Activated T-cell treated with anti-CD3 and anti-CD28 coated beads, Interleukin-2, amount 50 U/mL, for 4 hours (primary cell): Measurements from ENCODE around the gene TFR2. TPM values are rescaled to one million over a fixed set of nuclear protein-coding genes. Genes with fewer than 3 reads are reported as not detected.
A peak's percentile ranks its signal among the peaks of the same experiment; 100 is the strongest.

Source experiments
- ATAC-seq, 2 donors: fragments of 200-7000 bp; cut with Tn5 transposase; one replicate each; pipeline ENCODE4 v1.10.0; 2021
- DNase-seq: peaks from one replicate; pipeline ENCODE4 v3.0.0-alpha.2; 2020
- H3K27me3 Mint-ChIP-seq: one replicate; pipeline ENCODE4 v1.8.0; 2021; ENCODE audit warnings: low read depth, mixed read lengths
- H3K36me3 Mint-ChIP-seq: one replicate; pipeline ENCODE4 v1.8.0; 2022; ENCODE audit warnings: mixed read lengths; ENCODE audit not compliant: insufficient read depth
- H3K4me1 Mint-ChIP-seq: one replicate; pipeline ENCODE4 v1.8.0; 2021; ENCODE audit warnings: low read depth, mixed read lengths
- H3K4me3 Mint-ChIP-seq: one replicate; pipeline ENCODE4 v1.8.0; 2021; ENCODE audit warnings: mild to moderate bottlenecking, moderate library complexity, mixed read lengths
- H3K9me3 Mint-ChIP-seq: one replicate; pipeline ENCODE4 v1.8.0; 2021; ENCODE audit warnings: mixed read lengths
- total RNA-seq, 3 donors: library from RNA; stranded (reverse); gene quantifications; one replicate each; pipeline ENCODE4 v1.2.1, GENCODE V29; 2021

TFR2 gene
- total RNA-seq, 3 donors from 2014 or later: 11.8 to 16.1 (median 15.4) TPM

- peaks cover 9% of the 10 kb centered on the region for H3K27me3 Mint-ChIP-seq
- ATAC-seq (no peak), DNase-seq (no peak)
- no peaks in the 10 kb centered on the region for H3K9me3 Mint-ChIP-seq
- H3K4me1 Mint-ChIP-seq: no peaks in the 10 kb centered on the region
- H3K4me3 Mint-ChIP-seq: no peak overlapping the region
- no peaks in the 10 kb centered on the region for H3K36me3 Mint-ChIP-seq
Observed at GRCh38 chr7:100641860-100642533, 645 bp upstream of the TFR2 start.

DNA sequence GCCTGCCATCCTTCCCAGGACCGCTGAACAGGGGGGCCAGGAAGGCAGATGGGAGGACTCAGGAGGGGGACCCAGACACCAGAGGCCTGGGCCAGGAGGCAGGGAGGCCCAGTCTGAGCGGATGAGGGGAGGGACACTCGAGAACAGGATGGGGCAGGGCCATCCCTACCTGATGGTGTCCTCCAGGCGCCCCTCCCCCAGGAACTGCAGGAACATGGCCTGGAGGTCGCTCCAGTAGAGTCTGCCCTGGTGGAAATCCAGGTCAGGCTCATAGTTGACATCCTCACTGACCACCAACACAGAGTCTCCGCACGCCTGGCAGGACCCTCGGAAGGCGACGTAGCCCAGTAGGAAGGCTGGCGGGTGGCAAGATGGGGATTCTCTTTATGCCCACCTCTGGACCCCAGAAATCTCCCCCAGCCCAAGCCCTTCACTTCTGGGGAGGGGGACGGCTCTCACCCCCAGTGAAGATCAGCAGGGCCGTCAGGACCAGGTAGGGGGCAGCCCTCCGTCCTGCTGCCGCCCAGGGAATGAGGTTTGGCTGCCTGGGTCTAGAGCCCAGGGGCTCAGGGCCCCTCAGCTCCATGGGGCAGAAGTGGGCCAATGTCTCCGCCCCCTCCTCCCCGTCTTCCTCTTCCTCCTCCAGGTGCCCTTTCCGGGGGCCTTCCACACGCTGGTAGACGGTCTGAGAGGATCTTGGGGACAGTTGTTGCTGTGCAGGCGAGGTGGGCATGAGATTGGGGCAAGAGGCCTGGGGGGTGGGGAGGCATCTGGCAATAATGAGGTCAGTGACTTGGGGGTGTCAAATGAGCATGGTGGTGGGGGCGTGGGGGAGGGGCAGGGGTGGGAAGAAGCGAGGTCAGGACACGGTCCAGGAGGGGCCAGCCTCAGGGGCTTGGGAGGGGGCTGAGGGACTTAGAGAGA, 573 bp downstream of the TFR2 start:
- DNase-seq: no peak
- no peak overlapping the region for H3K4me3 Mint-ChIP-seq
- no peaks in the 10 kb centered on the region for H3K4me1 Mint-ChIP-seq
- ATAC-seq: no peak
- peaks cover under 1% of the 10 kb centered on the region for H3K36me3 Mint-ChIP-seq
- no peaks in the 10 kb centered on the region for H3K9me3 Mint-ChIP-seq
- no peaks in the 10 kb centered on the region for H3K27me3 Mint-ChIP-seq

DNA sequence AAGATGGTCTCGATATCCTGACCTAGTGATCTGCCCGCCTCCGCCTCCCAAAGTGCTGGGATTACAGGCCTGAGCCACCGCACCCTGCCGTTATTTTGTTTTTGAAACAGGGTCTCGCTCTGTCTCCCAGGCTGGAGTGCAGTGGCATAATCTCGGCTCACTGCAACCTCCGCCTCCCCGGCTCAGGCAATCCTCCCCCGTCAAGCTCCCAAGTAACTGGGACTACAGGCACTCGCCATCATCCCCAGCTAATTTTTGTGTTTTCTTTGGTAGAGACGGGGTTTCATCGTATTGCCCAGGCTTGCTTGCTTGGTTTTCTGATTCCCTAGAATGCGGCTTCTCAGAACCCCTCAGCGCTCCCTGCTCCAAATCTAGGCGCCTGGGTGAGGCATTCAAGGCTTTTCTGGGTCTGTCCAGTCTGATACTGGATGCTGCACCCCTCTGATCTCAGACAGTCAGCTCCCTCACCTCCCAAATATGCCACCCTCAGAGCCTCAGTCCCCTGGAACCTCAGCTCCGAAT, 1.3 kb downstream of the TFR2 start:
- Mint-ChIP-seq H3K36me3 (peaks cover 2% of the 10 kb centered on the region), H3K4me3 (no peak overlapping the region), H3K9me3 (no peaks in the 10 kb centered on the region), H3K4me1 (no peaks in the 10 kb centered on the region), H3K27me3 (no peaks in the 10 kb centered on the region)
- no peak for ATAC-seq
- no peak for DNase-seq

GRCh38 chr7:100632951-100633717, 8.2 kb downstream of the TFR2 start:
- peaks cover 16% of the 10 kb centered on the region for H3K4me1 Mint-ChIP-seq
- no peaks in the 10 kb centered on the region for H3K27me3 Mint-ChIP-seq
- no peaks in the 10 kb centered on the region for H3K9me3 Mint-ChIP-seq
- H3K36me3 Mint-ChIP-seq: peaks cover 2% of the 10 kb centered on the region
- DNase-seq: peak; percentile 50
- ATAC-seq: peak; percentile 75 to 78
- peak overlapping the region; percentile 87 for H3K4me3 Mint-ChIP-seq

DNA sequence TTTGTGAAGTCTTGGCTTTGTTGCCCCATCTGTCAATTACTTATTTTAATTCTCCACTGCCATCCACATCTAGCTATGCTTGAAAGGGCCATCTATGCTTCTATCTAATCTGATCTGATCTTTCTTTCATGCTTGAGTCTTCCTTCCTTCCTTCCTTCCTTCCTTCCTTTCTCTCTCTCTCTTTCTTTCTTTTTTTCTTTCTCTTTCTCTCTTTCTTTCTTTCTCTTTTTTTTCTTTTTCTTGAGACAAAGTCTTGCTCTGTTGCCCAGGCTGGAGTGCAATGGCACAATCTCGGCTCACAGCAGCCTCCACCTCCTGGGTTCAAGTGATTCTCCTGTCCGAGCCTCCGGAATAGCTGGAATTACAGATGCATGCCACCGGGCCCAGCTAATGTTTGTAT, 11.3 kb downstream of the TFR2 start:
- no peaks in the 10 kb centered on the region for H3K27me3 Mint-ChIP-seq
- no peak overlapping the region for H3K4me3 Mint-ChIP-seq
- no peaks in the 10 kb centered on the region for H3K9me3 Mint-ChIP-seq
- peaks cover 24% of the 10 kb centered on the region for H3K4me1 Mint-ChIP-seq
- no peak for ATAC-seq
- H3K36me3 Mint-ChIP-seq: no peaks in the 10 kb centered on the region
- no peak for DNase-seq

DNA sequence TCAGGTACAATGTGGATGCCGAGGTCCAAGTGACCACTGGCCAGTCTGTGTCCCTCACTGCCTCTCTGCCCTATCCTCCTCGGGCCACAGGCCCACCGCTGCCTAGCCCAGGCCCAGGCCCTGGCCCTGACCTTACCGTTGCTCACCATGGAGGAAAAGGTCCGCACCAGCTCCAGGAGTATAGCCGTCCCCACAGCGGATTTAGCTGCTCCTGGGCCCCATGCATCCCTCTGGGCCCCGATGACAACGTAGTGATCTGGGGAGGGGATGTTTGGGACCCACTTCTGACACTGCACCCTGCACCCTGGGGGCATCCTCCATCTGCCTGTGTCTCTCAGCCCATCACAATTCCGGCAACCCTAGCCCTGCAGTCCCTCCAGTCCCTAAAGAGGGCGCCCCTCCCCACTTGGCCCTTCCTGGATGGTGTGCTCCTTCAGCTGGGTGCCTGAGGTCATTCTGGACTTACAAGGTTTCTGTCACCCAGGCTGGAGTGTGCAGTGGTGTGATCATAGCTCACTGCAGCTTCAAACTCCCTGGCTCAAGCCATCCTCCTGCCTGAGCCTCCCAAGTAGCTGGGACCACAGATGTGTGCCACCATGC, 12.1 kb downstream of the TFR2 start:
- no peak overlapping the region for H3K4me3 Mint-ChIP-seq
- no peaks in the 10 kb centered on the region for H3K36me3 Mint-ChIP-seq
- DNase-seq (no peak), ATAC-seq (no peak)
- H3K9me3 Mint-ChIP-seq: no peaks in the 10 kb centered on the region
- H3K4me1 Mint-ChIP-seq: peaks cover 27% of the 10 kb centered on the region
- no peaks in the 10 kb centered on the region for H3K27me3 Mint-ChIP-seq

DNA sequence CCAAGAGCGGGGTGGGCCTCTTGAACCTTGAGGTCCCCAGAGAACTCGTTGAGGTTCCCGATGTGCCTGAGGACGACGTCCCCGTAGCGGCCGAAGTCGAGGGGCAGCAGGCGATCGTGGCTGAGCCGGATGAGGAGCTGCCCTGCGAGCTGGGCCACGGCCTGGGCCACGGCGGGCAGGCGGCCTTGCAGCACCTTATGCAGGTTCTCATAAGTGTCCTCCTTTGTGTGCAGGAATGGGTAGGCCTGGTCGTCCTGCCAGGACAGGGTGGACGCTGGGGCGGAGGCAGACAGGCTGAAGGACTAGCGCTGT, 14.2 kb downstream of the TFR2 start:
- Mint-ChIP-seq H3K4me3 (peak overlapping the region; percentile 71), H3K36me3 (peaks cover 1% of the 10 kb centered on the region), H3K4me1 (peaks cover 22% of the 10 kb centered on the region), H3K27me3 (no peaks in the 10 kb centered on the region), H3K9me3 (no peaks in the 10 kb centered on the region)
- DNase-seq (no peak), ATAC-seq (no peak)

- ATAC-seq (peak; percentile 97 to 98), DNase-seq (peak; percentile 86)
- no peaks in the 10 kb centered on the region for H3K27me3 Mint-ChIP-seq
- peaks cover 20% of the 10 kb centered on the region for H3K4me1 Mint-ChIP-seq
- H3K36me3 Mint-ChIP-seq: peaks cover 1% of the 10 kb centered on the region
- H3K4me3 Mint-ChIP-seq: peak overlapping the region; percentile 71
- H3K9me3 Mint-ChIP-seq: no peaks in the 10 kb centered on the region
Observed at GRCh38 chr7:100626530-100627237, 14.7 kb downstream of the TFR2 start.

GRCh38 chr7:100626055-100626454, 15.3 kb downstream of the TFR2 start:
- Mint-ChIP-seq H3K4me3 (peak overlapping the region; percentile 71), H3K9me3 (no peaks in the 10 kb centered on the region), H3K4me1 (peaks cover 20% of the 10 kb centered on the region), H3K27me3 (no peaks in the 10 kb centered on the region), H3K36me3 (peaks cover 1% of the 10 kb centered on the region)
- ATAC-seq (no peak), DNase-seq (no peak)

DNA sequence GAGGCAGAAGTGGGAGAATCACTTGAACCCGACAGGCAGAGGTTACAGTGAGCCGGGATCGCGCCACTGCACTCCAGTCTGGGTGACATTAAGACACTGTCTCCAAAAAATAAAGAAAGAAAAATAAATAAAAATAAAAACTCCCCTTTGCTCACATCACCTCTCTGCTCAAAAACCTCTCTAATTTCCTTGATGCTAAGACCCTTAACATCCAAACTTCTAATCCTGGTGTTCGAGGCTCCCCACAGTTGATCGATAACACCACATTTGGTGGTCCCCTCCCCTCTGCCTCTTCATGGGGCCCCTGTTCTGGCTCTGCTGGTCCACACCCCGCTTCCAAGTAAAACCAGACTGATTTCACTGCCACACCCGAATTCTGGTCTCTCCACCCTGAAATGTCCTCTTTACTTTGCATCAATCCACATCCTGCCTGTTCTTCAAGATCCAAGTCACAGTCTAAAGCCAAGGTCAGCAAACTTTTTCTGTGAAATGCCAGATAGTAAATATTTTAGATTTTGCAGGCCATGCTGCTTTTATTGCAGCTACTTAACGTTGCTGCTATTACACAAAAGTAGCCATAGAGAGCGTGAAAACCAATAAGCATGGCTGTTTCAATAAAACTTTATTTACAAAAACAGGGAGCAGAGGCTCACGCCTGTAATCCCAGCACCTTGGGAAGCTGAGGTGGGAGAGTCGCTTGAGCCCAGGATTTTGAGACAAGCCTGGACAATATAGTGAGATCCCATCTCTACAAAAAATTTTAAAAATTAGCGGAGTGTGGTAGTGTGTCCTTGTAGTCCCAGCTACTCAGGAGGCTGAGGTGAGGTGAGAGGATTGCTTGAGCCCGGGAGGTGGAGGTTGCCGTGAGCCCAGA, 17.2 kb downstream of the TFR2 start:
- Mint-ChIP-seq H3K27me3 (no peaks in the 10 kb centered on the region), H3K4me1 (peaks cover 16% of the 10 kb centered on the region), H3K4me3 (no peak overlapping the region), H3K9me3 (no peaks in the 10 kb centered on the region), H3K36me3 (peaks cover 5% of the 10 kb centered on the region)
- ATAC-seq: no peak
- no peak for DNase-seq

DNA sequence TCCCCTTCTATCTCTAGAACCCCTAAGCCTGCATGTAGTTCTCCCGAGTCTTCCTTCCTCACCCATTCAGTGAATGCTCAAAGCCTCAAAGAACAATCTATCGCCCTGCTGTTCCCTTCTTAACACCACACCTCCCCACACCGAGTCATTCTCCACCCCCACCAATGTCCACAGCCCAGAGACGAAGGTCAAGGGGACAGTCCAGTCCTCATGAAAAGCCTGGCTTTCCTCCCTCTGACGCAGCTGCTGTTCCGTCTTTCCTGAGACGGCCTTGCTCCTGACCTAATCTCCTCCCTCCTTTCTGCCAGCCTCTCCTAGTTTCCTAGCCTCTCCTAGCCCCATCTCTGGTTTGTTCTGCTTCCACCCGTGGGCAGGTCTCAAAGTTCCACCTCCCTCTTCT, 19.8 kb downstream of the TFR2 start:
- peaks cover 5% of the 10 kb centered on the region for H3K36me3 Mint-ChIP-seq
- DNase-seq: no peak
- H3K4me1 Mint-ChIP-seq: peaks cover 12% of the 10 kb centered on the region
- no peaks in the 10 kb centered on the region for H3K9me3 Mint-ChIP-seq
- H3K27me3 Mint-ChIP-seq: no peaks in the 10 kb centered on the region
- H3K4me3 Mint-ChIP-seq: no peak overlapping the region
- no peak for ATAC-seq

GRCh38 chr7:100620804-100621203, 20.5 kb downstream of the TFR2 start:
- DNase-seq (no peak), ATAC-seq (no peak)
- peaks cover 5% of the 10 kb centered on the region for H3K36me3 Mint-ChIP-seq
- no peaks in the 10 kb centered on the region for H3K9me3 Mint-ChIP-seq
- H3K27me3 Mint-ChIP-seq: no peaks in the 10 kb centered on the region
- H3K4me3 Mint-ChIP-seq: no peak overlapping the region
- H3K4me1 Mint-ChIP-seq: peaks cover 8% of the 10 kb centered on the region

DNA sequence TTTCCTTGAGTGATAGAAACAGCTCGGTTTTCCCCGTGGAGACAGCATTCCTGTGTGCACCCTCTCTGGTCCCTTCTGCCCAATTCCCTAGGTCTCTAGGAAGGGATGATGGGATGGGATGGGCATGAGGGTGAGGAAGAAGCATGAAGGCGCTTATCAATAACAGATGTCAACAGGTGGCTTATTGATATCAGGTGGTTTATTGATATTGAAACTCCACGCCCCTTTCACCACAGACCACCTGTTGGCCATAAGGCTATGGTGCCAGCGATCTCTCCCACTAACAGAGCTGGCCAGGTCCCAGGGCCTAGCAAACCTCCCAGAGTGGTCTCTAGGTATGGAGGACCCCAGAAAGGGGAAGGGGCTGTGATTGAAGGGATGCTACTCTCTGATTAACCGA, 21.1 kb downstream of the TFR2 start:
- peaks cover 5% of the 10 kb centered on the region for H3K36me3 Mint-ChIP-seq
- H3K4me1 Mint-ChIP-seq: peaks cover 6% of the 10 kb centered on the region
- H3K4me3 Mint-ChIP-seq: no peak overlapping the region
- ATAC-seq (no peak), DNase-seq (no peak)
- H3K27me3 Mint-ChIP-seq: no peaks in the 10 kb centered on the region
- H3K9me3 Mint-ChIP-seq: no peaks in the 10 kb centered on the region
